Stimulated activated CD4-positive, alpha-beta T cell treated with anti-CD3 and anti-CD28 coated beads, Interleukin-12 subunit alpha, Interleukin-12 subunit beta, amount 100 ng/mL, for 24 hours (primary cell): ENCODE results near the gene KRTAP22-1.

Experiments used
- DNase-seq, 2 experiments: peaks; one replicate each; pipeline ENCODE4 v3.0.0-alpha.2; 2020; ENCODE audit warnings: low read depth in 2 of 2

KRTAP22-1 gene

DNA sequence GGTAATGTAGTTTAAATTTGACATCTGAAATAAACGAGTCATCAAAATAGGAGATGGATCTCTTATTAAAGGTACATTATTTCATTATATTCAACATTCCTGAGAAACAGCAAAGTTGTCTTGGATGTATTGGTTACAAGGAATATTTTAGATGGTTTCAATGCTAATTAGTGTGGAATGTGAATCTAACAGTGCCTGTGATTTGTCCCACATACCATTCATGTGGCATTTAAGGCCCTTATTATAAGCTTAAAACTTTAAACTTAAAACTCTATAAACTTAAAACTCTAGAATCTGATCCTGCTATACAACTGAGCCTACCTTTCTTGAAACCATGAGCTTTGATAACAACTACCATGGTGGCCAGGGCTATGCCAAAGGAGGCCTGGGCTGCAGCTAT lies at the start of gene KRTAP22-1:
Gene KRTAP22-1 (plus strand): TSS at position 301 of the 400 bp plus-strand sequence.
- DNase-seq, result no peak

DNA sequence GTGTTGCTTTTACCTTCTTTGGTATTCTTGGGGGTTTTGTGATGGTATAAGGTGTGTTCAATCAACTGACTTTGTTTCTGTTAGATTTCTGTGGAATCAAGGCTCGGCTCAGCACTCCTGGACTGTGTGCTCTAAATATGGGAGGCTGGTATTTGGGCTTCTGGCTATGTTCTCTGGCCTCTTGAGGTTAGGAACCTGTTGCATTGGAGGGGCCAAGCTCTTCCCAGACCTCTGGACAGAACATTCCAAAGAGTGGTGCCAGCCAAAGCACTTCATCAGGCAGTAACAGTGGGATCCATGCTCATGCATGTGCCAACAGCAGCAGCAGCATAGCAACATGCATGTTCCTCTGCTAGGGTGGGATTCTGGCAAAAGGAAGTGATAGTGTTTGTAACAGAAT lies 48.1 kb upstream of the KRTAP22-1 start:
- no peak for DNase-seq

DNA sequence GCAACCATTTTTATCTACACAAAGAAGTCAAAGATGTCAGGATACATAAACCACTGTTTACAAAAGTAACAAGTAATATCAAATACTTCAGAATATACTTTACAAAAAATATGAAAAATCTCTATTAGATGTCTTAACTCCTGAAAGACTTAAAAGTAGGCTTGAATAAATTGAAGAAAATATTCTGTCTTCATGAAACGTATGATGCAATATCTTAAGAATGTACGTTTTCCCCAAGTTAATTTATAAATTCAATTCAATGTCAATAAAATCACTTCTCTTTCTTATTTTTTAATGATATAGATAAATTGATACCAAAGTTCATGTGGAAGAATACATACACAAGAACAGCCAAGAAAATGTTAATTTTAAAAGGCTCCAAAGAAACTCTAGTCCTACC lies 45.8 kb upstream of the KRTAP22-1 start:
- DNase-seq, result no peak

DNA sequence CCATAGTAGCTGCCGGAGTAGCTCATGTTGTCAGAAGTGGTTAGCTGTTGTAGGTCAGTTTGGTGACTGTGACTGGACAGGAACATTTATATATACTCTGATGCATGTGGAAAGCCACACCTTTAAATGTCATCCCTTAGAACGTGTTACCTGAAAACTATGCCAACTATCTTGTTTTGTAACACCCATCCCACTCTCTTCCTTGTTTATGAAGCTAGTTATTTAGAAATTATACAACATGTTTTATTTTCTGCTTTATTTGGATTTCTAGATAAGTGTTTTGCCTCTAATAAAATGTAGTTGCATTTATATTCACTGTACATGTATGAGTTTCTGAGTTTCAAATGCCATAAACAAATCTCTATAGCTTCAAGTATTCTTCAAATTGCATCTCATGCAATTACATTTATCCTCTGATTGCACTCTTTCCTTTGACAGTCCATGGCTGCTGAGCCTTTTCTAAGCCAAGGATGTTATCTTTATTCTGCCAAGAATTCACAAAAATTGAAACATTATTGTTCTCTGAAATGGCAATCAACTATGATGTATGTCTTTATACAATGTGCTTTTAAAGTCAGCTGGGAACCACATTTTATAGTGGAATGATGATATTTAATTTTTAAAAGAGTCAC lies 39.5 kb upstream of the KRTAP22-1 start, which contains the start of gene KRTAP19-7:
Gene KRTAP19-7 (minus strand): TSS at position 51 of the 632 bp plus-strand sequence. CDS start 25 bp downstream, at position 26.
- no peak for DNase-seq

DNA sequence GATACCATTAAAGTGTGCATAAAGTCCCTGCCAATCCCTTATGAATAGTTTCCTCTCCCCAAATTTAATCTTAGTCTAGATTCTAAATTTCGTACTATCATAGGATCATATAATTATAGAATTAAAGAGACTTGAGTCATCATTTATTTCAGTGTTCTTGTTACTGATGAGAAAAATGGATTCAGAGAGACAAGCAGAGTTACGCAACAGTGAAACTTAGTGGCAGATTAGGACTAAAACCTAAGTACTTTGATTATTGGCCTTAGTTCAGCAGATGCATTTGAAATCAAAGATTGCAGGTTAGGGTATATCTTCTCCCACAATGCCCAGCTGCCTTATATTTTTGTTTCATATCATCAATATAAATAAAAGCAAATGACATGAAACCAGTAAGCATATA lies 38.9 kb upstream of the KRTAP22-1 start:
- no peak for DNase-seq

DNA sequence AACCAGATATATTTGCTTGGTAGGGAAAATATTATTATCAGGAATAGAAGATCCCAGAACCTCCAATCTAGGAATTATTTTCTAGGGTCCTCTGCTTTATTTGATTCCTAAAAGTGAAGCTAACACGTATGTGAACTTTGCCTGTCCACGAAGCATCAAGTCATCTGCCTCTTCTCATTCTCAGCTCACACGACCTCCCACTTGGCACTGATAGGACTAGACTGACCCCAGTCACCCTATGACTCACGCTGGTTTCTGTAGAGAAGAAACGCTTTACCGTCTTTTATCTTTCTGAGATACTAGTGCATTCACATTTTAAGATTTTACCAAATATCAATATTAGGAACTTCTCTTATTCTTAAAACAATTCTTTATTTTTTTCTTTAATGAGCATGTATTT lies 37.8 kb upstream of the KRTAP22-1 start:
- no peak for DNase-seq

DNA sequence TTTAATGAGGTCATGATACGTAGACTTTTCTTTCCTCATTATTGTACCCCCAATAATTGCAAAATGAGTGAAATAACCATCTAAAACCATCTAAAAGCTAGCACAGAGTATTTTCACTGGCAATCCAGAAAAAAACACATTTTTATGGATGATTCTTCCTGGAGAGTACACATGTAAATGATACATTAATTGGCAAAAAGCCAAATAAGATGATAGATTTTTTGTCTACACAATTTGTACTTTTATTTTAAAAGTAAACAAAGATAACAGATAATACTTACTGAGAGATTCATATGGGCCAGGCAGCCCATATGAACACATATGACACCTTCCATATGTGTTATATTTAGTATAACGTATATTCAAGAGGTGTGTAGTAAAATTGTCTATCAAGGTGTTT lies 37.3 kb upstream of the KRTAP22-1 start:
- DNase-seq, result no peak

DNA sequence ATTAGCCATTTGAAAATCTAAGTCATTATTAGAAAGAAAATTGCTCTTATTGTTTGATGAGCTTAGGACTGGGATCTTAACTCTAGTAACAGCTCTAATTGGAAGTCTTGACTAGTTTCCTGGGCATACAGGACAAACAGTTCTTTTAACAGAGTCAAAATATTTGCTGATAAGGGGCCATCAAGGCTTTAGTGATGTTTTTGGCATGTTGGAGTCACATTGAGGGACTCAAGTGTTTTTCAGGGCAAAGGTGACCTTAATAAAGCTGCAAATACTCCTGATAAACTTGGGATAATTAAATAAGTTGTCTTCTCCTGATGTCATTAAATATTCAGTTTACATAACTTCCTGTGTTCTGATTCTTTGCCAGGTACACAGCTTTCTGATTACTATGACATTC lies 33.3 kb upstream of the KRTAP22-1 start:
- DNase-seq, result no peak

DNA sequence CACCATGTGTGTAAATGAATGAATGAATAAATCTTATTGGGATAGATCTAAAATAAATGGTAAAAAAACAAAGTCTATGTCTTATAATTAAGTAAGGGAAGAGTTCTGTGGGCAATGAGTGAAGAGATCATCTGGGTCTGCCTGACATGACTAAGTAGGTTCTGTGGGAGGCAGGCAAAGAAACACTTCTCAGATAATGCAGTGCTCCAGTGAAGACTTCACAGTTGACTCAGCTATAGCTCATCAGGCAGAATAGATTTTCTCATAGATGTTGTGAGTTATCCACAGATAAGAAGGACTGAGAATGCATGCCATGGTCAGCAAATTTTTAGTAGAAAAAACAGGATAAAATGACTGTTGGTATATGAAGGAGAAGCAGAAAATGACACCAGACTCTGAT lies 23.1 kb upstream of the KRTAP22-1 start:
- DNase-seq, result no peak

DNA sequence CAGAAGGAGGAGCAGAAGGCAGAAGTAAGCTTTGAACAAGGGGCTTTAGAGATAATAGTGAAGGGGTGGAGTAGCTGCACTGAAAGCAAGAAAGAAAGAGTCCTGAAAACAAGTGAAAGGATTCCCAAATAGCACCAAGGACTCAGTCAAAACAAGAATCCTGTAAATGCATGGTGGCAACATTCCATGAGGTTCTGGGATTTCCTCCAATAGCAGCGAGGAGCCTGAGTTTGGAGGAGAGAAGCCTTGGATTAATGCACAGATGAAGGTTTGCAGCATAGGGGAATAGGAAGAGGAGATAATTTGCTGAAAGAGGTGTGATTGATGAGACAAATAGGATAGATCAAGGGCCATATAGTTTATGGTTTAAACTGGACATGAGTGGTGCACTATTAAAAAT lies 21.5 kb upstream of the KRTAP22-1 start:
- no peak for DNase-seq

DNA sequence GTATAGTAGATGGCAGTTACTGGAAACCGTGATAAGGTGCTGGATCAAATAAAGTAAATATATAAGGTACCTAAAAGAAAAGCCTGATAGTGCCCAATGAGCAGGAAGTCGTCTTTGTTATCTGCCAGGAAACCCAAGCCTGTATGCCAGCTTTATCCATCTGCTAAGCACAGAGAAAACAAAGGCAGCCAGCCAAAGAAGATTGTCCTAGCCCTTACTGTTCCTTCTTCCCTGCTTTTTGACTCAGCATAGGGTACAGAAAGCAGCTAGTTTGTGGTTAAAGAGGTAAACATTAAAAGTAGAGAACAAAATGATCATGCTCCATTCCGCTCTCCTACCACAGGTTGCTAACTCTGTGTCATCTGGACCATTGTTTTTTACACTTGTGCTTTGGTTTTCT lies 20.8 kb upstream of the KRTAP22-1 start:
- DNase-seq, result no peak

DNA sequence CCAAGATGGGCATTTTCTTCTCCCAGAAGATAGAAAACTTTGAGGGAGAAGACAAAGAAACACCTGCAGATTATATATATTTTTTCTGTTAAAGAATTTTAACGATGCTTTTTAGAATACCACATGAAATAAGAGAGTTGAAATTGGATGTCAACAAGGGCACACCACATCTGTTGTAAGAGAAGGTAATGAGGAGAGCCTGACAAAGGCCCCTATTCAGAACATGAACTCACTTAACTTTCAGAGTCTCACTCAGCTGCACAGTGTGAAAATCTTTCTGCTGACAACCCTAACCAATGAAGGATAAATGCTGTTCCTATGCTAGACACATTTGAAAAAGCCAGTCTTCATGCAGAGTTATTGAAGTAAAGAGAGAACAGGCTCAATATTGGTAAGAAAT lies 18.0 kb upstream of the KRTAP22-1 start:
- no peak for DNase-seq

DNA sequence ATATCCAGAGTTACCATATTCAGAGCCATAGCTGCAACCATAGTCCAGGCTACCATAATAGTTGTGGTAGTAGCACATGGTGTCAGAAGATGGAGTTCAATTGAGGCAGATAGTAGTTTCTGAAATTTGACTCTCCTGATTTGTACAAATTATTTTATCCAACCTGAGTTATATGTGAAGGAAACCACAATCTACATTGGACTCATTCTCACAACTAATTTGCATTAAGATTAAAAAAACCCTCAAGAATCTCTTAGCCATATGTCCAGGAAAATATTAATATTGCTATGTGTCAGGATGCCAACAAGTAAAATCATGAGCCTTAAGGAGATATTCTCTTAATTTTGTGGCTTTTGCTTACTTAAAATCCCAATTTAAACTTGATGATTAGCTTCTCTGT lies 10.6 kb upstream of the KRTAP22-1 start, which contains the start of gene KRTAP22-2:
Gene KRTAP22-2 (minus strand): TSS at position 101 of the 400 bp plus-strand sequence.
- DNase-seq, result no peak

DNA sequence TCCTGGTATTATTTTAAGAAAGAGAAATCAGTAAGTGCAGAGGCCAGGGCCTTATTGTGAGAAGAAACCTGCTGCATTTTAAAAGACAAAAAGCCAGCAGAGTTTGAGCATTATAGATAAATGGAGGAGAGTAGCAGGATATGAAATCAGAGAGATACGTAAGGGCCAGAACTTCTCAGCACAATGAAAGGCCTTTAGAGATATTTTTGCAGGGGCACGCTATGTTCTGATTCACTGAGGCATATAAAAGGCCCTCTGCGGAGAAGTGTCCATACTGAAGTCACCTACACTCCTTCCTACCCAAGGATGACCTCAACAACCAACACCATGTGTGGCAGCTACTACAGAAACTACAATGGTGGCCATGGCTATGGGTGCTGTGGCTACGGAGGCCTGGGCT lies 8.7 kb upstream of the KRTAP22-1 start, which contains the start of gene KRTAP6-3:
Gene KRTAP6-3 (plus strand): TSS at position 301 of the 400 bp plus-strand sequence. CDS start 6 bp downstream, at position 307.
- no peak for DNase-seq

DNA sequence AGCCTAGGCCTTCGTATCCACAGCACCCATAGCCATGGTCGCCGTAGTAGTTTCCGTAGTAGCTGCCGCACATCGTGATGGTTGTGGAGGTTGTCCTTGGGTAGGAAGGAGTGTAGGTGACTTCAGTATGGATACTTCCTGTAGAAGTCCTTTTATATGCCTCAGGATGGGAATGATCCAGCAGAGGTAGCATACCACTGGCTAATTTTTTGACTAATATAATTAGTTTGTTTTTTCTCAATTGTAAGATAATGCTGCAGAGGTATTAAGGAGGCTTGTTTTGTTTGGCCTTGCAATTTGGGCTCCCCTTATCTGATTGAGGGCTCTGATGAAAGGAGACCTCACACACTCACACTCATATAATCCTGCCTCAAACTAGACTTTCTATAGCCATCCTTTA lies 2.1 kb upstream of the KRTAP22-1 start, which contains the start of gene KRTAP6-2:
Gene KRTAP6-2 (minus strand): TSS at position 101 of the 400 bp plus-strand sequence. CDS start 28 bp downstream, at position 73.
- no peak for DNase-seq

DNA sequence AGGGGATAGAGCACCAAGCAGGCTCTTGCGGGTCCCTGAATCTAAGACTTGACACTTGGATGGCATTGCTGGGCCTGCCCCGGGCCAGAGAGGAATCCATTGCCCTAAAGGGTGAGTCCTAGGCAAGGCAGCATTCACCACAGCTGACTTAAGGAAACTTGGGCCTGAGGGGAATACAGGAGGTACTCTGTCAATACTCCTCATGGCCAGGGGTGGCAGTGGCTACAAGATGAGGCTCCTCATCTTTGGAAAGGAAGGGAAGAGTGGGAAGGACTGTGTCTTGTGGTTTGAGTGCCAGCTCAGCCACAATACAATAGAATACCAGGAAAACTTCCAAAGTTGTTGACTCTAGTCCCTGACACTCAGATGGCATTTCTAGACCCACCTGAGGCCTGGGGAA lies 5.1 kb downstream of the KRTAP22-1 start:
- no peak for DNase-seq

DNA sequence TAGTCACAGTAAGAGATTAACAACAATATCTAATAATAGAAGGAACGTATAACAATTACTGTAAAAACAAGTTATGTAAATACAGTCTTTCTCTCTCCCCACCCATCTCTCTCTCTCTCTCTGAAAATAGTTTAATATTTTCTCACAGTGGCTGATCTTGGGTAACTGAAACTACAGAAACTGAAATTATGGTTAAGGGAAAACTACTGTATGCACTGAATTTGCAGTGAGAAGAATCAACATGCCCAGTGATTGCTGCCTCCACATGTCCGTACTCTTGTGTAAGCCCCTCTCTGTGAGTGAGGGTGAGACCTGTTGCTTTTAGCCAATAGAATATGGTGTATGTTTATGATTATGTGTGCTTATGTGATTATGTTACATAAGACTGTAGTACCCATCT lies 11.2 kb downstream of the KRTAP22-1 start:
- DNase-seq, result no peak

DNA sequence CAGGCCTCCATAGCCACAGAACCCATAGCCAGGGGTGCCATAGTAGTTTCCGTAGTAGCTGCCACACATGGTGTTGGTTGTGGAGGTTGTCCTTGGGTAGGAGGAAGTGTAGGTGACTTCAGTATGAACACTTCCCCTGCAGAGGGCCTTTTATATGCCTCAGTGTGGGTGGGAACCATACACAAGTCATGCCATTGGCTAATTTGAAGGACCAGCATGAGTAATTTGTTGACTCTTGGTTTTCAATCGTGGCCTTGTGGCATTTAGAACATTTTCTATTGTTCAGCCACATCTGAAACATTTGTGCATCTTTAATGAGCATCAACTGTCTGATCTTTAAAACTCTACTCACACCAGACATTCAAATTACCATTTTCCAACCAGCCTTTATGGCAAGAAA lies 12.9 kb downstream of the KRTAP22-1 start, which contains the start of gene KRTAP6-1:
Gene KRTAP6-1 (minus strand): TSS at position 95 of the 400 bp plus-strand sequence. CDS start 26 bp downstream, at position 69.
- DNase-seq, result no peak

DNA sequence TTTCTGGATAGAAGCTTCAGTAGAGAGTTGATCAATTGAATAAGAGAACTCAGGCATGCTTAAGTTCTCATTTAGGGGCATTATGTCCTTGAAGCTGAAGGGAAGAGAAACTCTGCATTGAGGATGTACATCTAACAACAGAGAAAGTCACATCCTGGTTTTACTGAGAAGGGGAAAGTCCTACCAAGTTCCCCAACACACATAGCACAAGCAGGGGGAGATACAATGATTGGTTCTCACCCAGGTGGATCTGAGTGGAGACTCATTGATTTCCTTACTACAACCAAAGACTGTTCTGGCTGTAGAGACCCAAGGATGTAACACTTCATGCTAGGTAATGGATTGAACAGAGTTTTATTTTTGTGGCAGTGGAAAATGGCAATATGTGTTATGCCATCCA lies 14.3 kb downstream of the KRTAP22-1 start:
- DNase-seq, result no peak

DNA sequence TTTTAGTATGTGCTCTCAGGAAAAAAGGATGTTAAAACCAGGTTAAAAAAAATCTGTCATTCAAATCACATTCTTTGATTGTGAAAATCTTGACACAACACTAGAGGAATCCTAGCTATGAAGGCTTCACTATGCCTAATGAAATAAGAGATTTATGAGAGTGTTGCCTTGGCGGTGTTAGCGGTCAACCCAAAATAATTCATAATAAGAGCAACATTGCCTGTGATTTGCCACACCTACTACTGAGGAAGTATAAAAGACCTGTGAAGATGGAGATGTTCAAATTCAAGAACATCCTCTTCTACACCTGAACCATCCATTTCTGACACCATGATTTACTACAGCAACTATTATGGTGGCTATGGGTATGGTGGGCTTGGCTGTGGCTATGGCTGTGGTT lies 15.2 kb downstream of the KRTAP22-1 start, which contains the start of gene KRTAP20-1:
Gene KRTAP20-1 (plus strand): TSS at position 301 of the 400 bp plus-strand sequence. CDS start 30 bp downstream, at position 331.
- no peak for DNase-seq

DNA sequence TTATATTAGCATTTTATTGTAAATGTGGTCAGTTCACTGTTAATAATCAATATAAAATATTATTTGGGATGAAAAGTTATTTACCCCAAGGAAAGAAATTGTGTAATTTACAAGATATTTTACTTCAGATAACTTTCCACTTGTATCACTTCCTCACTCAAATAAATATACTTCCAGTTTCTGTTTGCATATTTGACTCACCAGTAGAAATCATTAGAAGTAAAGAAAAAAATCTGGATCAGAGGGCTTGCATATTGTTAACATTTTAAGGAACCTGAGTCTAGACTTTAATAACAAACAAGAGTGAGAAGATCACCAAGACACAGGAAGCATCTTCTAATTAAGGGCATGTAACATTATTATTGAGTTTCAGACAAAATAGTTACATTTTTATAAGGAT lies 19.2 kb downstream of the KRTAP22-1 start:
- no peak for DNase-seq

DNA sequence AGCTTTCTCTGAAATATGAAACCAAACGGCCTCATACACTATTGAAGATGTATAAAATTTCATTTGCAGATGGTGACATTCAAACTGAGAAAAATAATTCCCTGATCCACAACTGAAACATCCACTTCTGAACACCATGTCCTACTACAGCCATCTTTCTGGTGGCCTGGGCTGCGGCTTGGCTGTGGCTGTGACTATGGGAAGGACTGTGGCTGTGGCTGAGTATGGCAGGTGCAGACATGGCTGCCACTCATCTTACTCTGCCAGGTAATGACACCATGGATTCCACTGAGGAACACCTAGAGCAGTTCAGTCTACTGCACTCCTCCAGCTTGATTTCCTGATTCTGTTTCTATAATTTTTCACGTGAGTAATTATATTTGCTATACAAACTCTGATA lies 19.6 kb downstream of the KRTAP22-1 start, which contains the start of gene KRTAP20-4:
Gene KRTAP20-4 (plus strand): TSS at position 106 of the 400 bp plus-strand sequence.
- DNase-seq, result no peak

DNA sequence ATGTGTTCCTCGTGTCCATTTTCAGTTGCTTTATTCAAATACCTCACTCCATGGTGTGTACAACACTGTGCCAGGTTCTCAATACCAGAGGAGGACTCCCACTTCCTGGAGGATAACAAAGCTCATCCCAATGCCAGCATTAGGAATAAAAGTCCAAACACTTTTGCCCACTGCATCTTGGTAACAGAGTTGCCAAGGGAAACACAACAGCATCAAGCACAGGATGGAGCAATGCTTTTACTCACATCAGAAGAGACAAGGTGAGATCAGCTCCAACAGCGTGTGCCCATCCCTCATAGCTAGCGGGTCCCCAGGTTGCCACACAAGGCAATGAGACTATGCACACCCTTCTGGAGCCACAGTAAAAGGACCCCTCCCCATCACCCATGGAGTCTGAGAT lies 22.5 kb downstream of the KRTAP22-1 start:
- no peak for DNase-seq
